ENCODE data around the gene OR7D2.
"Not testable (repeated sequence)": the region's sequence is repeated elsewhere in the genome, so short reads cannot be mapped to it uniquely, and the experiment has no call there.

OR7D2 gene

DNA sequence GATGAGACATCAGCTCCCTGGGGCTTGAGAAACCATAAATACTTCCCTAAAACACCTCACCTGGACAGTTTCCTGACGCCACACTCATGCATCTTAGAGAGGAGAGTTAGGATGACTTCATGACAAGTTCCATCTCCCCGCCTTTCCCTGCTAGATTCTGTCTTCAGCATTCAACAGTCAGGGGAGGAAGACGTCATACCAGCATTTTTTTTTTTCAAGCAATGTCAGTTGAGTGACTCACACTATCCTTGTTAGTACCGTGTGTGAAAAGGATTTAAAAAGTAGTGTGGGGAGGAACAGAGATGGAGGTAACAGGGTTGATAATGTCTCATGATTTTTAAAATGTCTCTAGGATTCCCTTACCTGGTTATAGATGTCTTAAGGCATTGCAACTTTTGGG is at the start of gene OR7D2:
TSS of gene OR7D2 (plus strand) at position 79 of the 400 bp plus-strand sequence. CDS start 6,803 bp downstream, outside the sequence.
- no peak for DNase-seq

- no peak for DNase-seq
Measured at GRCh38 chr19:9130965-9131364, 47.8 kb upstream of the OR7D2 start.

DNA sequence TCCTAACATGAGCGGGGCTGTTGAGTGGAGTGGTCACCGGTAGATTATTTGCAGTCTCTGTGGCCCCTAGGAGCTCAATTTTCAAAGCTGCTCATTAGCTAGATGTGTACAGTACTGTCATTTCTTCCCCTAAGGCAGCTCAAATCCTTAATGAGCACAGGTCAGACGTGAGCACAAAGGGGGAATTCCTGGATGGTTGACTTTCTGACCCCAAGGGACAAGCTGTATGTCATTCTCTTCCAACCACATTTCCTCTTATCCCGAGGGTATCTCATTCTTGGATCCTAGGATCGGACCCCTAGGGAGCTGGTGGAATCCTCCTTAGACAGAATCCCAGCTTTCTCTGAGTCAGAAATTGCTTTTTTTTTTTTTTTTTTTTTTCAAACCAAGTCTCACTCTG is 46.4 kb upstream of the OR7D2 start:
- DNase-seq = no peak

- DNase-seq = no peak
Measured at GRCh38 chr19:9139609-9140158, 39.1 kb upstream of the OR7D2 start.

GRCh38 chr19:9140159-9140874 is 38.5 kb upstream of the OR7D2 start, which contains the start of gene ZNF317:
TSS of gene ZNF317 (plus strand) at chr19:9140397. CDS start at chr19:9156017, 15,620 bp downstream.
- DNase-seq = peak; percentile 90

DNA sequence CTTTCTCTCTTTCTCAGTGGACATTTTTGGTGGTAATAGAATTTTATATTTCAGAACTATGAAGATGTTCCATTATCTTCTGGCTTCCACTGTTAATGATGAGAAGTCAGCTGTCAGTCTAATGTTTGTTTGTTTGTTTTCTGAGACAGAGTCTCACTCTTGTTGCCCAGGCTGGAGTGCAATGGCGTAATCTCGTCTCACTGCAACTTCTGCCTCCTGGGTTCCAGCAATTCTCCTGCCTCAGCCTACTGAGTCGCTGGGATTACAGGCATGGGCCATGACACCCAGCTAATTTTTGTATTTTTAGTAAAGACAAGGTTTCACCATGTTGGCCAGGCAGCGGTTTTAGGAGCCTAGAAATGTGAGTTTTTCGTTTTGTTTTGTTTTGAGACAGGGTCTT is 33.9 kb upstream of the OR7D2 start:
- DNase-seq = no peak

DNA sequence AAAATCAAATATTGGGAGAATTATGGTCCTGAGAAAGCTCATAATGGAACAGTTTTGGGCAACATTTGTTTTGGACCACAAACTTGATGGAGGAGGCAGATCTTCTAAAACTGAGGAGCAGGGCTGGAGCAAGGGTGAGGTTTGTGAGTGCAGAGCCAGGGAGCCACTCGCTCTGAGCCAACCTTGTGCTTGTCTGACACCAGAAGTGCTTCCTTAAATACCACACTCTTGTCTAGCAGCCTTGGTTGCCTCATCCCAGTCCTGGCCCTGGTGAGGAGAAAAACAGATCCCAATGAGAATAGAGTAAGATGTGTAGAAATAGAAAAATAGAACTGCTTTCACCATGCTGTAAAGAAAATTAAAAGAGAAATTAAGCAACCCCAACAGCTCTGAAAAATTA is 31.9 kb upstream of the OR7D2 start:
- no peak for DNase-seq

GRCh38 chr19:9148697-9149096 is 30.1 kb upstream of the OR7D2 start:
- DNase-seq = no peak

GRCh38 chr19:9149997-9150396 is 28.8 kb upstream of the OR7D2 start:
- DNase-seq = no peak

GRCh38 chr19:9150650-9151049 is 28.1 kb upstream of the OR7D2 start:
- no peak for DNase-seq

DNA sequence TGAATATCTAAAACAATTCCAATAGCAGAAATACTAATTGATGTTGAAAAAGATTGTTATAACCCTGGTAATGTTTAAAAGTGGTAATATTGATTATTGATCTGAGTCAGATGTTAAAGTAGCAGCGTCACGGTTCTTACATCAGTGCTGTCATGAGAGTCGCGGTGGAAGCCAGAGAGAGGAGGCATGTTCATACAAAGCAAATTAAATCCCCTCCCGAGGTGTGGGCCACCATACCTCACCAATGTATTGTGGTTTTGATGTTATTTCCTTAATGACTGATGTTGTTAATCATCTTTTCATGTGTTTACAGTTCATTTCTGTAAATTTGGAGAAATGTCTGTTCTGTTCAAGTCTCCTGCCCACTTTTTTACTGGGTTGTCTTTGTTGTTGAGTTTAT is 27.4 kb upstream of the OR7D2 start:
- DNase-seq = no peak

GRCh38 chr19:9155591-9155990 is 23.2 kb upstream of the OR7D2 start:
- no peak for DNase-seq

DNA sequence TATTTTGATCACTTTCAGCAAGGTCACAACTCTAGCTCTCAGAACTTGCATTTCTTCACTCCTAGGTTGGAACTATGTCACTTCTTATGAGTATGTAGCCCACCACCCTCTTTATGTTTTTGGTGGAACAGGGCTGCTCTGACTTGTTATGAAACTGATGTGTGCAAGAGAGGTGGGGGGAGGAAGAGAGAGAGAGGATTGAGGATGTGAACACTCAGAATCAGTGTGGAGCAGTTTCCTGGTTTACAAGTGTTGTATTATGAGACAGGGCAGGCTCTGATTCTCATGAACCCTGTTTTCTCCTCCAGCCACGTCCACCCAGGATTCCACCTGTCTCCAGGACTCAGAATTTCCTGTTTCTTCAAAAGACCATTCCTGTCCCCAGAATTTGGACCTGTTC is 22.5 kb upstream of the OR7D2 start:
- no peak for DNase-seq

DNA sequence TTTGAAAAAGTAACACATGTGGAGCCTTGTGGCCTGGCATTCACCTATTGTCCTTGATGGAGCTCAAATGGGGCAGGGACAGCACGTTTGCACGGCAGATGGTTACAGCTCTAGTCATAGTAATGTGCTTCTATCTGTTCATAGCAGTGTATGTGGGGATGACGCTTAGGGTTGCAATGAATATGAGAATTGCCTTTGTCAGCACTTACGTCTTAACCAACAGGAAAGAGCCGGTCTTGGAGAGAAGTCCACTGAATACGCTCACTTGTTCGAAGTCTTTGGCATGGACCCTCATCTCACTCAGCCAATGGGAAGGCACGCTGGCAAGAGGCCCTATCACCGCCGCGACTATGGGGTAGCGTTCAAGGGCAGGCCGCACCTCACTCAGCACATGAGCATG is 18.9 kb upstream of the OR7D2 start:
- DNase-seq = no peak

DNA sequence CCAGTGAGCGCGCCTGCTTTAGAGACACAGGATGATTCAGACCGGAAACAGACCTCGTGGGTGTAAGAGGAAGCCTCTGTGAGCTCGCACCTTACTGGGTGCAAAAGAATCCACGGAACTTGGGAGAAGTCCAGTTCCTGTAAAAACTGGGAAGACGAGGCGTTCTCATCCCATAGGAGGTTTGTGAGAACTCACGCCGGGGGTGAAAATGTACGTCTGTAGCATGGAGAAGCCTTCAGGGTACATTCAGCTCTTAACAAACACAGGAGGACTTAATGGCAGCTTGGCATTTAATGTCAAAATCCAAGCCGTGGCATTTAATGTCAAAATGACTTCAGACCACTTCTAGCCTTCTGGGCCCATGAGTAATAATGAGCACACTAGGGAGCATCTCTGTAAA is 17.4 kb upstream of the OR7D2 start:
- no peak for DNase-seq

GRCh38 chr19:9165261-9165660 is 13.5 kb upstream of the OR7D2 start:
- no peak for DNase-seq

DNA sequence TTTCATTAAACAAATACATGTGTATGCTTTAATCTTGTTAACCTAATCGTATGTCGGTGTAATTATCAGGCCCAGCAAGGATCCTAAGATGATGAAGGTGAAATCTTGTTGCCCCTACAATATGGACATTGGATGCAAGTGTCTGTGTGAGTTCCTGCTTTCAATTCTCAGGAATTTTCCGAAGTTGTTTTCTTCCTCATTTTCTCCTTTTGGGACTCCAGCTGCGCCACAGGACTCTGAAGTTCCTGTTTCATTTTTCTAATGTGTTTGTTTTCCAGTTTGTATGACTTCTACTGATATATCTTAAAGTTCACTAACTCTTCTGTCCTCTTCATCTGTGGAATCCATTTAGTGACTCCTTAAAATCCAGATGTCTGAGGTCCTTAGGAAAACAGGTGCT is 11.9 kb upstream of the OR7D2 start:
- DNase-seq = no peak

- DNase-seq = no peak
Measured at GRCh38 chr19:9171393-9171991, 7.3 kb upstream of the OR7D2 start.

GRCh38 chr19:9175326-9175725 is 3.5 kb upstream of the OR7D2 start:
- no peak for DNase-seq

- no peak for DNase-seq
Measured at GRCh38 chr19:9183000-9183399, 4.2 kb downstream of the OR7D2 start.

GRCh38 chr19:9187191-9187590 is 8.4 kb downstream of the OR7D2 start:
- DNase-seq = no peak

GRCh38 chr19:9189535-9189934 is 10.8 kb downstream of the OR7D2 start:
- no peak for DNase-seq

- DNase-seq = not testable (repeated sequence)
Measured at GRCh38 chr19:9198044-9198443, 19.3 kb downstream of the OR7D2 start.

GRCh38 chr19:9205501-9206113 is 26.8 kb downstream of the OR7D2 start:
- DNase-seq = peak; percentile 39
